ENCODE measurements around the gene TMPRSS13.

TMPRSS13 gene

DNA sequence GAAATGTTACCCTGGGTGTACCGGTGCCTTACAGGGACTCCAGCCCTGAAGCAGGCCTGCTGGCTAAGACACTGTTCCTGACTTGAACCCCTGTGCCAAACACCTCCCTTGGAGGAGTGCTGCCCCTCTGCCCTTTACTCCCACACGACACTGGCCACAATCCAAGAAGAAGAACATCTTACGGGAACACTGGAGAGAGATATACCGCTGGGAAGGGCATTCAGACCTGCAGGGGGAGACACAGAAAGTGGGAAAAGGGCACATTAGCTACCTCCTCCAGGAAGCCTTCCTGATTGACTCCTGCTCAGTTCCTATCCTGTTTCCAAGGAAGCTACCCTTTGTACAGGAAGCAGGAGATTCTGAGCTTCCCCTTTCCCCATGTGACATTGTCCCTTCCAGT is 18.7 kb downstream of the TMPRSS13 start:
- DNase-seq, result no peak

DNA sequence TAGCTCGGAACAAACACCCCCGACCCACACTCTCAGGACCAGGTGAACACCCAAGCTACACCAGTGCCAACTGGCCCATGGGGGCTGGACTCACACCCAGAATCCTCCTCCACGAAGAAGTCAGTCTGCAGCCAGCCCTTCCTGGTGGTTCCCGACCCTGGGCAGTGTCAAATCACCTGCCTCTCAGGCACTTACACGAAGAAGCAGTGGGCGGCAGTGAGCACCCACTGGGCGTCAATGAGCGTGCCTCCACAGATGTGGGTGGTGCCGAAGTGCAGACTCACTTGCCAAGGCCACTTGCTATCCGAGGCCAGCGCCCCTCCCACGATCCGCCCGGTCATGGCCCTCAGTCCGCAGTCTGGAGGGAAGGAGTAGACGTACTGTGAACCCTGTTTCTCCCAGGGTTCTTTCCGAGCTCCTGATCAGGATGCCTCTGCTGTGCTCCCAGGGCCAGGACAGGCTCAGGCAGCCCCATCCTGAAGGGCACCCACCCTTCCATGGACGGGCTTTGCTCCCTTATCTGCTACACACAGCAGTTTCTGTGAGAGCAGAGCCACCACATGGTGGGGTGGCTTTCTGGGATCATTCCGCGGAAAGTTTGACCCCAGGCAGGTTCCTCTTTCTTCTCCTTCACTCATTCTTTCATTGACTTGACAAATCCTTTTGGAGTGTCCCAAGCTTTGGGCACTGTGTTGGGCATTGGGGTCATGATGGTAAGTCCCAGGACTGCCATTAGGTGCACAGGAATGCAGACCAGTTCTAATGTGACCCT is 19.4 kb downstream of the TMPRSS13 start:
- DNase-seq, result no peak

DNA sequence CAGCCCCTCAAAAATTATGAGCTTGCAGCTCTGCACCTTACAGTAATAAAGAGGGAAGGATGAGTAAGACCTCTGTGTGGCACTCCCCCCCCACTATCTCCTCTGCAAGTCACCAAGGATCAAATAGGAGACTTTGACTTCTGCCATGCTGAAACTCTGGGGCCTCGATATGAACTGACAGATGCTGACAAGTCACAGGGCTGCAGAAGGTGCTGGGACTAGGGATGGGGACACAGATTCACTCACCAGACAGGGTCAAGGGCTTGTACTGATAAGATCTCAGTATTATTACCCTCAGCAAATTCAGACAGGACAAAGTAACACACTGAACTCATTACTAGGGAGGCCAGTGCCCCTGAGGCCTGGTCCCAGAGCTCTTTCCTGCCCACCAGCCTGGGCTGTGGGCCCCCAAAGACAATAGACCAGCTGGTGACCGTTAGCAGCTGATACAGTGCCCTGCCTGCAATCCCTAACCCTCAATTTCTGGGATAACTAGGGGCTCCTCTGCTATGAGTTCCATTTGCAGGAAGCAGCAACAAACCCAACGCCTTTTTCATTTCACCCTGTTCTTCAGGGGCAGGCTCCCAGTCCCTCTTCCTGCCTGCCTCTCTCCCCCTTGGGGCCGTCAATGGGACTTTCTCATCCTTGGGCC is 20.1 kb downstream of the TMPRSS13 start:
- DNase-seq, result no peak

DNA sequence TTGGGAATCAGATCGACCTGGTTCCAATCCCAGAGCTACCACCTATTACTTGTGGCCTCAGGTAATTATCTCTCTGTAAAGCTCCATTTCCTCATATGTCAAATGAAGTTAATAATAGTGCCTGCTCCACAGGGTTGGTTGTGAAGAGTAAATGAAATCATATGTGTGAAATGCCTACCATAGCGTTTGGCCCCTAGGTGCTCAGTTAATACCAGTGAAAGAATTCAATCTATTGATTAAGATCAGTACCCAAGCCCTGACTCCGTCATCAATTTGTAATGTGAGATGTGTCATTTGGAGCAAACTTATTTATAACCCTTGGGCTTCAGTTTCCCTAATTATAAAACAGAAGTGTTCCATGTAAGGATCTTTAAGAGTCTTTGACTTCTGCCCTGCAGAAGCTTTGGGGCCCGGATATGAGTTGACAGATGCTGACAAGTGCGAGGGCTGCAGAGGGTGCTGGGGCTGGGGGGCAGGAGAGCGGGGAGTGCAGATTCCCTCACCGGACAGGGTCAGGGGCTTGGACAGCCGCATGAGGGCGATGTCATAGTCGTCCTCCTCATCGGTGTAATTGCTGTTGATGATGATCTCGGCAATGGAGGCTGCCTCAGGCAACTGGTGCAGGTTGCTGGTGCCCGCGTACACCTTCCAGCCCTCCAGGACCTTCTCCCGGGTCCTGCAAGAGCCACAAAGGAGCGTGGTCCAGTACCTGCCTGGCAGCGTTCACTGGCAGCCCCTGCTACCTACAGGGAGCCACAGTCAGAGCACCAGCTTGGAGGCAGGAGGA is 20.9 kb downstream of the TMPRSS13 start:
- no peak for DNase-seq

DNA sequence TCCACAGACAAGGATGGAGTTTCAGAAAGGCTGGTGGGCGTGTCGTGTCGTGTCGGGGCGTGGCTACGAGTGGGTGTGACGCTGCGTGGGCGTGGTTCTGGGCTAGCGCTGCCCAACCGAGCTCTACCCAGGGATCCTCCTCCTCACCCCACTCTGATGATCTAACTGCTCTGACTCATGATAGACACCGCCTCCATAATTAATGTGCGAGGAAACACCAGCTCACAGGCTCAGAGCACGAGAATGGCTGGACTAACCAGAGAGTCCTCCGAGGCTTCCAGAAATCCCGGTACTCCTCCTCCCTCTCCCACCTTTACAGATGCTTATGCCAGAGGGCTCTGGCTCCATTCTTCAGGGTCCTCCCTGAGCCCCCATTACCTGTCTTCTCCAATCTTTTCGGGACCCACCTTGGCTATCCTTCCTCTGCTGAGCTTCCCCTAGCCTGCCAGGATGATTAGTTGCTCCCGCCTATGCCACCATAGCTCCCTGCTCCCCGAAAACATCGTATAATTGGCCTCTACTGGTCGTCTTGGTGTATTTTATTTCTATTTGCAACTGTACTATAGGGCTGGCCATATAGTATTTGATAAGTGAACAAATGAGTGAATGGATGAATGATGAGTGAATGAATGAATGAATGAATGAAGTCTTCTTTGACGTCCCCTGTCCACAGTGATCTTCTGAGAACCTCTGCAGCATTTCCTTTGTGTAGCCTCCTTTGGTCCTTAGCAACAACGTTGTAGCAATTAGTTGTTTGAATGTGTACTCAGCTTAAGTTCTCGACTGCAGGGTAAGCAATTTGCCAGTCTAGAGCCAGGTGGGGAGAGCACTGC is 21.7 kb downstream of the TMPRSS13 start:
- DNase-seq, result peak in 1 of 2 experiments; percentile 25

DNA sequence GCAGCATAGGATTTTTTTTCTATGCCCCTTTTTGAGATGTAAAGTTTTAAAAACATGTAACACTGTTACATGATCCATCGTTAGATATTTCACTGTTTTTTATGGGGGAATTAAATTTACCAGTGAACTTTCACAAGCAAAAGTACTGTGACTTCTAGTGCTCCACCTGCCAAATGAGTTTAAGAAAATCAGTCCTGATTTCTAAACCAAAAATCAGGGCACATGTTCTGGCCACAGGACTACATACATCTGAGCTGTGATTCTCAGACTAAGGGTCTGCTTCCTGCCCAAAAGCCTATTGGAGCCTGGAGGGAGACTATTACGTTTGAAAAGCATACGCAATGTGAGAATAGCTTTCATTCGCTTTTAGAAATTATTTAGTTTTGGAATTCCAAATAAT is 22.5 kb downstream of the TMPRSS13 start:
- DNase-seq, result no peak

DNA sequence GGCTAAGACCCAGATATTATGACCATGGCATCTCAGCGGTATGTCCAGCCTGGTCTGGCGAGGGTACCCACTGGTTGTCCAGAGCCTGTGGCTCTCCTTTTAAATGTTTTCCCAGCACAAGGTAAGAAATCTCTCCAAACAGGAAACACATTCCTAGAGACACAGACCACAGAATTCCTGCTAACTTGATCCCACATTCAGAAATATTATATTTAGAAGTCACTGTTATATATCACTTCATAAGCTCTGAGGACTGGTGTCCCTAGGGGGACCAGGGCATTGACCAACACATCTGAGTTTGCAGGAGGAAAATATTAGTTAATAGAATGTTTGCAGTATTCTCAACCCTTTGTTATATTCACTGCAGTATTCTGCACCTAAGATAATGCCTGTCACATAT is 23.1 kb downstream of the TMPRSS13 start:
- DNase-seq, result no peak

DNA sequence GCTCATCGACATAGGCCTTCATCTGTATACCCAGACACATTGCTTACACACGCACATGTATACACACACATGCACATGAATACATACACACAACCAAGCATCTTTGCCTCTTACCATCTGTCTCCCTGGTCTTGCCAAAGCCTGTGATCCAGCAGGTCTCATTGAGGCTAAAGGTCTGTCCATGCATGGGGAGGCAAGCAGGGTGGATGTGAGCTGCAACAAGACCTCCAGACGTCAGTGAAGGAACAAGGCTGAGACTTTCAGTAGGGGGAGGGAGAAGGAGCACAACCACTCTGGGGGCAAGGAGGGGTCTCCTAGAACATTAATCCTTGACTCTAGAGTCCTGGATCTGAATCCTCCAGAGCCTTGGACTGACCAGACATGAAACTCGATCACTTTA is 23.7 kb downstream of the TMPRSS13 start:
- no peak for DNase-seq

DNA sequence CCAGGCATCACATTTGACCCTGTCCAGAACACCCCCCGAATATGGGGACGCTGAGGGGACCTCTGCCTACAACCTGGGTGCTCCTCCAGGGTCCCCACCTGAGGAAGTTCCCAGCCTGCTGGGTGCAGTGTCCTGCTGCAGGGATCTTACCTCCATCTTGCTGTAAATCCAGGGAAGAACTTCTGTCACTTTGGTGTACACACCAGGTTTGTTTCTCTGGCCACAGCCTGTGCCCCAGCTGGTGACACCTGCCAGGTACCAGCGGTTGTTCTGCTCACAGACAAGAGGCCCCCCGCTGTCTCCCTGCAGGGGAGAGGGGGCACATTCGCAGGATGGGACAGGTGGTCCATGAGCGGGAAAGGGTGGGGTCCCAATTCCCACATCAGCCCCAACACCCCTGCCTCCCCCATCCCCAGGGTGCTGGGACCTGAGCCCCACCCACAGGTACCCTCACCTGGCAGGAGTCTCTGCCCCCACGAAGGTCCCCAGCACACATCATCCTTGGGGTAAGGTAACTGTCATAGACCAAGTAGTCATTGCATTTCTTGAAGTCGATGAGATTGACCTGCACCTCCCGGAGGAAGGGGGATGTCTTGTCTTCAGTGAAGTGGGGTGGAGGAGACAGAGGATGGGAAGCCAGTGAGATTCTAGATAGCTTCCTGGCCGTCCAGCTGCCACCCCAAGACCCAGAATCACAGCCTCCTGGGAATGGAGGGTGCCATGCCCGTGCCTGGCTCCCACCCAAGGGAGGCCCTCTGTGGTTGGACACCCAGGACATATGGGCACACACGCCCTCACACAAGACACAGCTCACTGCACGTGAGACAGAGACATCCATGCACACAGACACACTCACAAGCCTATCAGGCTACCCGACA is 25.5 kb downstream of the TMPRSS13 start:
- no peak for DNase-seq

DNA sequence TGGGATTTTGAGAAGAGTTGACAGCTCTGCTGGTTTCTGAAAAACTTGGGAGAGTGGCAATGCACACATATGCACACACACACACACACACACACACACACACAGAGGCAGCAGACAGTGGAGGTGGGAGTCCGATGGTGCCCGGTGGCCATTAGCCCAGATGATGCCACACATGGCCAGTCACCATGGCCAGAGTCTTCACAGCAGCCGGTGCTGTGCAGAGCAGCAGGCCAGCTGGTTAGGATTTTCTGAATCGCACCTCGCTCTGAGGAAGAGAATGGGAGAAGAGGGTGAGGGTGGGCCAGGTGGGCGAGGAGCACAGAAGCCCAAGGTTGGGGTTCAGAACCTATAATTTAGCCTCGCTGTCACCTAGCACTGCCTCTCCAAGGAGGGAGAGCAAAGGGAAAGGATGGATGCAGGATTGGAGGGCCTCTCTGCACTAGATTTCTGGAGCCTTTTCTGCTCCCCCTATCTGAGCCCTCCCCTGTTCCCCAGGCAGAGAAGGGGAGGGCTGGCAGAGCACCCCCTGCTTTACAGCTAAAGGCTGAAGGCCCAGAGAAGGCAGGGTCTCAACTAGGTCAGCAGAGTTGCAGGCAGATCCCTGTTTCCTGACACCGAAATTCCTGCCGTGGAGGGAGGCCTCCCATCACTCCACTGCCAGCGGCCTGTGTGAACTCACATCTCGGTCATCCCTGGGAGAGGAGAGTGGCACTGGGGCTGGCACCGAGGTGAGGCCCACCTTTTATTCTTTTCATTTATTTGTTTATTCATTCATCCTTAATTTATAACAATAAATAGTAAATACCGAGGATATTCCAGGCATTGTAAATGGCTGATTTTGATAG is 27.0 kb downstream of the TMPRSS13 start:
- DNase-seq, result no peak

DNA sequence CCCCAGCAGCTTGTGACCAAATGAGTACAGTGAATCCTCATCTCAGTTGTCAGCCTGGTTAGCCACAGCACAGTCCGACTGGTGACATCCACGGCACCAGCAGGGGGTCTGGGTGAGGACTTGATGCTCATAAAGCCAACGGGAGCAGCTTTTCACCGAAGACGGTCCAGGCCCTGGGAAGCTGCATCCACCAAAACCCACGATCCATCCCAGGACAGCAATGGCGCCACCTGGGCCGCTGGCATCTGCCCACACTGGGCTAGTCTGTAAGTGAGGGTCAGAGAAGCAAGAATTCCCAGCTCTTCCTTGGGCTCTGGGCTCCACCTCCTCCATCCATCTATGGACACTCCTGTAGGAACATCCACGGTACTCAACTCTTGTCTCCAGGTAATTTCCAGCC is 27.6 kb downstream of the TMPRSS13 start:
- DNase-seq, result no peak

DNA sequence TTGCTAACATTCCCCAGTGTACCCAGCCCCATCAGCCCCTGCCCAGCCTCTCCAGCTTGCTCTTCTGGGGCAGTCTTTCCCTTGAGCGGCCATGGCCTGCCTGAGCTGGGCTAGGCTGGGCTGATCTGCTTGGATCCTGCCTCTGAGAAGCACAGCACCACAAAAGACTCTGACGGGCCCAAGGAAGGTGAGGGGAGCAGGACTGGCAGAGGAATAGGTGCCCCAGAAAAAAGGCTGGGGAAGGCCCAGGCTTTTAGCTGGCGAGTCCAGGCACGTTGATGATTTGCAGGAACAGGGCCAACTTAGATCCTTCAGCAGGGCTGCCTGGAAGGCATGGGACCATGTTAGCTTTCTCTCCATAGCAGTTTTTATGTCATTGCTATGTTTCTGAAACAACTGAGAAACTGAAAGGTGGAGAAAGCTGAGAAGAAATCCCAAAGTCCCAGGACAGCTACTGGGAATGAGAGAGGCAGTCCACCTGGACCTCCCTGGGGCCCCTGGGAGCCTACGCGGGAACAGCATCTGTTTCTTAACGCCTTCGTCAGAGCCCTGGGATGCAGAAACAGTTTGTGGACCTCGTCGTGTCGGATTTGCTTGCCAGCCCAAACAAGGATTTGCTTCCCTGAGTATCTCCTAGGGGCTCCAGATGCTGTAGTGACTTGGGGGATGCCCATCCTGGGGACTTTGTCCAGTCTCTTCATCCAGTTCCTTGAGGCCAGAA is 28.3 kb downstream of the TMPRSS13 start:
- DNase-seq, result no peak

DNA sequence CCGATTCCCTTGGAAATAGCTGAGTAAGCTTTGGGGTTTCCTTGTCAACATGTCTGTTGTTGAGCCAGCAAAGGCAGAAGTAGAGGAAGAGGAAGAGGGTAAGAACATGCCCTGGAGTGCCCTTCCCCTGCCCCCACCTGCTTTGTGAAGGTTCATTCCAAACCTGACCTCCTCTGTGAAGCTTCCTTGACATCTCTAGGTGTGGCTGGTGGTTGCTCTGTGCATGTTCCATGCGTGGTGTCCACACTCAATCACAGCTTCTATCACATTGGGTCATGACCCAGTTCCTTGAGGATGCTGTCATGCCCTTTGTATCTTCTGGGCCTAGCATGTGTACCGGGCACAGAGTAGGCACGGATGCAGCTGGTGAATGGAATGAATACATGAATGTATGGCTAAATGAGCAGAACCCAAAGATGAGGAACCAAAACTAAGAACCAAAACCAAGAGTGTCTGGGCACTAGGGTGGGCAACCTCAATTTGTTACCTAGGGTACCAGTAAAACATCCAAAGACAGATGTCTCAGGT is 29.0 kb downstream of the TMPRSS13 start:
- no peak for DNase-seq

DNA sequence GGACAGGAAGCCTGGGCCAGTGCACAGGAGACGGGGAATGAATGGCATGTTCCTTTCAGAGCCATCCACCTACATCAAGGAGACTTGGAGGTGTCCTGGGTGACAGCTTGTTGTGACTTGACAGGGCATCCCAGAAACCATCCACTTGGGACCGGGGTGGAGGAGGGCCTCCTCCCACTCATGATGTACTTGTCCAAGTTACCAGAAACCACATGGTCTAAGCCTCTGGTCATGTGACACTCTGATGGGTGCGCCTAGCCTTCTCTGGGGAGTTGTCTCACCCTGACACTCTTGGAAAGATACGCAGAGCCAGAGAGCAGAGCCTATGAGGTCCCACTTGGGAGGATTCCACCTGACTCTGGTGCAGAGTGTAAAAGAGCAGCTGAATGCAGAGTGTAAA is 31.1 kb downstream of the TMPRSS13 start:
- DNase-seq, result no peak

DNA sequence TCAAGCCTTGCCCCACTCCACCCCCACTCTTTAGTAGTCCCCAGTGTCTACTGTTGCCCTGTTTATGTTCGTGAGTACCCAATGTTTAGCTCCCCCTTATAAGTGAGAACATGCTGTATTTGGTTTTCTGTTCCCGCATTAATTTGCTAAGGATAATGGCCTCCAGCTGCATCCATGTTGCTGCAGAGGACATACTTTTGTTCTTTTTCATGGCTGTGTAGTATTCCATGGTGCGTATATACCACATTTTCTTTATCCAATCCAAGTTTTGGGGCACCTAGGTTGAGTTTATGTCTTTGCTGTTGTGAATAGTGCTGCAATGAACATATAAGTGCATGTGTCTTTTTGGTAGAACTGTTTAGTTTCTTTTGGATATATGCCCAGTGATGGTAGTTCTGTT is 36.6 kb downstream of the TMPRSS13 start:
- no peak for DNase-seq

DNA sequence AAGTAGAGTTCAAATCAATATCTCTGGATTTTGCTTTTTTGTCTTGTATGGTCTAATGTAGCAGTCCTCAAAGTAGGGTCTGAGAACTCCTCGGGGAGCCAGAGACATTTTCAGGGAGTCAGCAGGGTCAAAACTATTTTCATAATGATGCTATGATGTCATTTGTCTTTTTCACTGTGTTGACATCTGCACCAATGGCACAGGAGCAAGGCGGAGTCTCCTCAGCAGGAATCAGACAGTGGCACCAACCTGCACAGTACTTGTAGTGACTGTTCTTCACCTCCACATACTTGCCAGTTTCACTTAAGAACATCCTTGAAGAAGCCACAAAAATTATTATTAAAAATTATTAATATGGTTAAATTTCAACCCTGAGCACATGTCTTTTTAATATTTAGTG is 37.8 kb downstream of the TMPRSS13 start:
- DNase-seq, result no peak

DNA sequence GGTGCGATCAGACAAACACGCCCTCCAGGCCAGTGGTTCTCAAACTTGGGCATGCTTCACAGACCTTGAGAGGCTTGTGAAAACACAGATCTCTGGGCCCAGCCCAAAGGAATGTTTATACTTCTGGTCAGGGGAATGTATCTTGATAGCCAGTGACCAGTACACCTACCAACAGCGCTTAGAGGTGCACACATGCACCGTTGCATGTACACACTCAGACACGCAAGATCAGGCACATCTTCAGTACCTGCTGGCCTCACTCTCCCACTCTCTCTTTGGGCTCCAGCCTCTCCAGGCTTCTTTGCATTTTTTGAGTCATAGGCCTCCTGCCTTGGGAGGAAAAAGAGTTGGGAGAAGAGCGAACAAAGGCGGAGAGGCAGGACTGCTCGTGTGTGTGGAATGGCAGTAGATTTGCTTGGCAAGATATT is 41.0 kb downstream of the TMPRSS13 start:
- DNase-seq, result no peak

DNA sequence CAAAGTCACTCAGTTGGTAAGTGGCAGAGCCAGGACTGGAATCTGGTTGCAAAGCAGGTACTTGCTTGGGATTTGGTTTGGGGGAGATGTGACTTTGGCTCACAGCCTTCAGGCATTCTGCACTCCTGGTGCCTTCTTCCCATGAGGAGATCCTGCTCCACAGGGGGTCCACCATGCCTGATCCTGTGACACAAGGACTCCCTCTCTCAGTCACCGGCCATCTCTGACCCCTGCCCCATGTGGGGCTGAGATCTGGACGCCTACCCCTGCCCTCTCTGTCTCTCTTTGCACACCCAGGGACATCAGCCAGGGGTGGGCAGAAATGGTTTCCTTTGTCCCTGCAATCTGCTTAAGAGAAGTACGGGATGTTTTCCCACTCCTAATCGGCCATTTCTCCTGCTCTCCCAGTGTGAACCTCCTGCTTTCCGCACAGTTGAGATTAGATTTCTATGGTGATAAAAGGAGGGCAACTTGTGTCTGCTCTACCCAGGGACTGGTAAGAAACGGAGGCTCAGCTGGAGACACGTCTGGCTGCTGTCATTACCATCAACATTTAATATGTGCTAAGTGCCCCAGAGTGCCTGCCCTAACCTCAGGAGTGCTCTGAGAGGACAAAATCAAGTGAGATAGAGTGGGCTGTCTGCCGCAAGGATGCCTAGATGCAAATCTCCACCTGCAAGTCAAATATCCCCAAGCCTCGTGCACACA is 41.6 kb downstream of the TMPRSS13 start:
- DNase-seq, result no peak

DNA sequence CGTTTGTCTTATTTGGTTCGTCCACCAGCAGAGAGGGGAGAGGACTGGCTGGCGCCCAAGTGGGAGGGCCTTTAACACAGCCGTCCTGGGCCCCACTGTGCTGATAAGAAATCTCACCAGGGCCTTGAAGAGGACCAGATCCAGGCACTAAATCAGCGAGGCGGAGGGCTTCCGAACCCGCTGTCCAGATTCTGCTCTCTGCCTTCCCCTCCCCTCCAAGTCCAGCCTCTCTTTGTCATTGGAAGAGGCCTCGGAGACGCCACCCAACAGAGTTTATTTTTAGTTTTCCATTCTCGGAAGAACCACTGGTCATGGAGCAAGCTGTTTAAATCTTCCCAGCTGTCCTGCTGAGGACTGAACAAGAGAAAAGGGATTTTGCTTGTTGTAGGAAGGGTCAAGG is 43.4 kb downstream of the TMPRSS13 start:
- no peak for DNase-seq
